ENCODE measurements around the gene CORO6.
A peak's percentile ranks its signal among the peaks of the same experiment; 100 is the strongest.

CORO6 gene

DNA sequence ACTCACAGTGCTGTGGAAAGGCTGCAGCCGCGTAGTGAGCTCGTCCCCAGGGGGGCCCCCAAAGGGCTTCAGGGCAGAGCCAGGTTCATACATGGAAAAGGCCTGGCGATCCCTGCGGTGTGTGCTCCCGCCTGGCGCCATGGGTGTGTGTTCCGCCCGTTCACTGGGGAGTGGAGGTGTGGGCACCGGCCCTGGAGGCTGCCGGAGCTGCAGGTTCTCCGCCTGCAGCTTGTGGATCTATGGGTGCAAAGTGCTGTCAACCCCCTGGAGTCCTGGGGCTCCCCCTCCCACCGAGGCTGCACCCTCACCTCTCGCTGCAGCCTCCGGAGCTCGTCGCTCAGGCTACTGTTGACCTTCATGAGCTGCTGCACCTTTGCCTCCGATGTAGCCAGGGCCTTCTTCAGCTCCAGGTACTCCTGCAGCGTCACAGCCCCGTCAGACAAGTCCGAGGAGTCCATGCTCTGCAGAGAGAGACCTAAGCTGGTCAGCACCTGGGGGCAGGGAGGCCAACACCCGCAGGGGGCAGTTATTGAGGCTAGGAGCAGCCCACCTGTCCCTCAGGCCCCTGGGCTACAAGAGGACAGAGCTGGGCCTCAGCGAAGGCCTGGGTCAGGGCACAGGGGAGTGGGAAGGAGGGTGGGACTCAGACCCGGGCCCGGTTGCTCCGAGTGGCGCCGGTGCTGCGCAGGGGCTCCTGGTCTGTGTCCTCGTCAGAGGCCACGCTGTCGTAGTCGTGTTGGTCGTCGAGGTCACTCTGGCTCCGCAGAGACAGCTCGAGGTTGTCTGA, 46.3 kb downstream of the CORO6 start:
- DNase-seq = no peak

GRCh38 chr17:29575511-29576213, 47.0 kb downstream of the CORO6 start:
- no peak for DNase-seq

GRCh38 chr17:29574732-29575510, 47.8 kb downstream of the CORO6 start:
- DNase-seq = no peak

GRCh38 chr17:29573871-29574731, 48.6 kb downstream of the CORO6 start:
- no peak for DNase-seq

DNA sequence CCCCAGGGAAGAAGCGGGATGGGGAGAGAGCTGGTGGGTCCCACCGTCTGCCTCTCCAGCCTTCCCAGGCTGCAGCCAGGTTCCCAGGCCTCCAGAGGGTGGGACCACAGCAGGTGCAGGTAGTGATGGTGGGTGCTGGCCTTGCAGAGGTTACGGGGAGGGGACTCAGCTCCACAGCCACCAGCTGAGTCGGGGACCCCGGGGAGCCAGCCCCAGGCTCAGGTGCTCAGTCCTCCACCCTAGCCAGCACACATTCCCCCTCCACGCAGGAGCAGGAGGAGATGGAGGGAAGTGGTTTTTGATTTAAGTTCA, 49.2 kb downstream of the CORO6 start:
- no peak for DNase-seq

- DNase-seq = no peak
Measured at GRCh38 chr17:29572691-29573557, 49.8 kb downstream of the CORO6 start.

- no peak for DNase-seq
Measured at GRCh38 chr17:29571883-29572681, 50.6 kb downstream of the CORO6 start.

- no peak for DNase-seq
Measured at GRCh38 chr17:29571486-29571882, 51.2 kb downstream of the CORO6 start.

- no peak for DNase-seq
Measured at GRCh38 chr17:29570521-29570920, 52.2 kb downstream of the CORO6 start.

- DNase-seq = no peak
Measured at GRCh38 chr17:29569245-29569950, 53.3 kb downstream of the CORO6 start.

GRCh38 chr17:29568331-29569244, 54.1 kb downstream of the CORO6 start, which contains the start of gene TP53I13:
TP53I13 (plus strand) TSS chr17:29568701; CDS start chr17:29568759, 58 bp downstream.
- DNase-seq = no peak

GRCh38 chr17:29567554-29568330, 55.0 kb downstream of the CORO6 start:
- DNase-seq = no peak

DNA sequence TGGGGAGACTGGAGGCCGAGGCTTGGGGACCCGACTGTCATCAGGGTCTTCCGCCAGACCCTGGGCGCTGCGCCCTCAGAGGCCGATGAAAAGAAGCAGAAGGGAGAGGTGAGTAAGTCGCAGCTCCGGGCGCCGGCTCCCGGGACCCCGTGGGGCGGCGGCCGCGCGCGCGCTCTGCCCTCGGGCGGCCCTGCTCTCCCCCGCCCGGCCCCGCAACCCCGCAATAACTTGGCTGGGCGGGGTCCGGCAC, 55.5 kb downstream of the CORO6 start:
- no peak for DNase-seq

- no peak for DNase-seq
Measured at GRCh38 chr17:29566473-29567303, 56.0 kb downstream of the CORO6 start, which contains the start of gene ABHD15. ABHD15 (minus strand) TSS chr17:29567037; CDS start chr17:29566966, 71 bp downstream.

- DNase-seq = peak; percentile 30
Measured at GRCh38 chr17:29565643-29566472, 56.9 kb downstream of the CORO6 start.
